Dermis microvascular lymphatic vessel endothelial cell (primary cell): Measurements from ENCODE around the gene ENPEP. TPM values are rescaled to one million over a fixed set of nuclear protein-coding genes. Genes with fewer than 3 reads are reported as not detected.
"Not testable (repeated sequence)": the region's sequence is repeated elsewhere in the genome, so short reads cannot be mapped to it uniquely, and the experiment has no call there.

Experiments used
- DNase-seq, 2 donors: peaks; one replicate each; pipeline versions ENCODE4 v3.0.0 to v3.0.0-alpha.2; 2010; ENCODE audit warnings: low read depth in 2 of 2
- total RNA-seq: library from RNA; depleted of rRNA; stranded (reverse); fragments of >200 nt; gene quantifications from 2 replicates; pipeline ENCODE4 v1.2.1, GENCODE V29; 2014

The ENPEP gene
- total RNA-seq, 1 donor from 2014 or later = under 0.01 TPM

GRCh38 chr4:110485452-110485851, 9.5 kb downstream of the ENPEP start:
- DNase-seq = no peak

- DNase-seq = no peak
Observed at GRCh38 chr4:110486256-110486655, 10.3 kb downstream of the ENPEP start.

GRCh38 chr4:110486850-110487249, 10.9 kb downstream of the ENPEP start:
- not testable (repeated sequence) for DNase-seq

- no peak for DNase-seq
Observed at GRCh38 chr4:110487873-110488272, 11.9 kb downstream of the ENPEP start.

GRCh38 chr4:110489901-110490508, 14.1 kb downstream of the ENPEP start:
- DNase-seq = no peak

- DNase-seq = no peak
Observed at GRCh38 chr4:110492522-110492921, 16.6 kb downstream of the ENPEP start.

- no peak for DNase-seq
Observed at GRCh38 chr4:110493520-110493919, 17.6 kb downstream of the ENPEP start.

GRCh38 chr4:110498420-110498819, 22.5 kb downstream of the ENPEP start:
- DNase-seq = no peak

- no peak for DNase-seq
Observed at GRCh38 chr4:110499126-110499525, 23.2 kb downstream of the ENPEP start.

- no peak for DNase-seq
Observed at GRCh38 chr4:110501826-110502225, 25.9 kb downstream of the ENPEP start.

- DNase-seq = no peak
Observed at GRCh38 chr4:110503270-110504083, 27.5 kb downstream of the ENPEP start.

- DNase-seq = no peak
Observed at GRCh38 chr4:110504084-110504435, 28.1 kb downstream of the ENPEP start.

GRCh38 chr4:110505440-110505839, 29.5 kb downstream of the ENPEP start:
- DNase-seq = no peak

- peak in 1 of 2 donors; percentile 26 for DNase-seq
Observed at GRCh38 chr4:110508827-110509710, 33.1 kb downstream of the ENPEP start.

GRCh38 chr4:110510277-110510676, 34.3 kb downstream of the ENPEP start:
- no peak for DNase-seq

- DNase-seq = peak; percentile 58 to 66
Observed at GRCh38 chr4:110510955-110511544, 35.1 kb downstream of the ENPEP start.

- DNase-seq = no peak
Observed at GRCh38 chr4:110512901-110513300, 36.9 kb downstream of the ENPEP start.

GRCh38 chr4:110514889-110515479, 39.0 kb downstream of the ENPEP start:
- DNase-seq = peak; percentile 31 to 44

GRCh38 chr4:110515676-110516075, 39.7 kb downstream of the ENPEP start:
- DNase-seq = peak in 1 of 2 donors; percentile 39

GRCh38 chr4:110516106-110516922, 40.4 kb downstream of the ENPEP start:
- DNase-seq = peak; percentile 79 to 88
